ENCODE results near the gene ABCD1. TPM values are rescaled to one million over a fixed set of nuclear protein-coding genes. Genes with fewer than 3 reads are reported as not detected.

ABCD1 gene
- polyA plus RNA-seq, 1 donor from 2014 or later = 3.6 TPM

- Histone ChIP-seq H3K27ac (ENCODE audit: low read length) (peak overlapping the region; percentile 83), H3K27me3 (ENCODE audit: insufficient read depth, low read depth, low read length) (no peaks in the 10 kb centered on the region), H4K20me1 (ENCODE audit: insufficient read depth) (peaks cover 4% of the 10 kb centered on the region), H3K9ac (ENCODE audit: low read length) (peak overlapping the region; percentile 85), H3K9me2 (ENCODE audit: insufficient read depth, low read length) (no peaks in the 10 kb centered on the region), H3F3A (ENCODE audit: insufficient read depth, low read length, poor library complexity, severe bottlenecking) (no peaks in the 10 kb centered on the region), H2AFZ (ENCODE audit: low read depth, low read length) (no peak overlapping the region), H3K36me3 (ENCODE audit: insufficient read depth, low read length) (no peaks in the 10 kb centered on the region), H3K79me2 (replicated peaks; ENCODE audit: insufficient read depth, low read length) (peaks cover 9% of the 10 kb centered on the region), H3K4me3 (ENCODE audit: low read length) (no peak overlapping the region), H3K9me3 (ENCODE audit: low read length) (no peaks in the 10 kb centered on the region), H3K4me2 (ENCODE audit: low read length) (no peak overlapping the region)
- TF ChIP-seq SMC3 (conservative IDR thresholded peaks at IDR 0.05; ENCODE audit: poor library complexity) (no peak), EP300 (conservative IDR thresholded peaks at IDR 0.05; ENCODE audit: poor library complexity, severe bottlenecking) (no peak), TAF1 (IDR thresholded peaks at IDR 0.05; ENCODE audit: low read depth) (no peak), POLR2AphosphoS5 (IDR thresholded peaks at IDR 0.05) (no peak), EZH2 (IDR thresholded peaks at IDR 0.05; ENCODE audit: borderline replicate concordance, insufficient read depth, low read length, poor library complexity, severe bottlenecking) (no peak), RAD21 (conservative IDR thresholded peaks at IDR 0.05) (no peak), CTCF (IDR thresholded peaks at IDR 0.05; ENCODE audit: poor library complexity, severe bottlenecking) (no peak), MXI1 (conservative IDR thresholded peaks at IDR 0.05; ENCODE audit: poor library complexity, severe bottlenecking) (no peak)
- TF ChIP-seq, protein P1, sequence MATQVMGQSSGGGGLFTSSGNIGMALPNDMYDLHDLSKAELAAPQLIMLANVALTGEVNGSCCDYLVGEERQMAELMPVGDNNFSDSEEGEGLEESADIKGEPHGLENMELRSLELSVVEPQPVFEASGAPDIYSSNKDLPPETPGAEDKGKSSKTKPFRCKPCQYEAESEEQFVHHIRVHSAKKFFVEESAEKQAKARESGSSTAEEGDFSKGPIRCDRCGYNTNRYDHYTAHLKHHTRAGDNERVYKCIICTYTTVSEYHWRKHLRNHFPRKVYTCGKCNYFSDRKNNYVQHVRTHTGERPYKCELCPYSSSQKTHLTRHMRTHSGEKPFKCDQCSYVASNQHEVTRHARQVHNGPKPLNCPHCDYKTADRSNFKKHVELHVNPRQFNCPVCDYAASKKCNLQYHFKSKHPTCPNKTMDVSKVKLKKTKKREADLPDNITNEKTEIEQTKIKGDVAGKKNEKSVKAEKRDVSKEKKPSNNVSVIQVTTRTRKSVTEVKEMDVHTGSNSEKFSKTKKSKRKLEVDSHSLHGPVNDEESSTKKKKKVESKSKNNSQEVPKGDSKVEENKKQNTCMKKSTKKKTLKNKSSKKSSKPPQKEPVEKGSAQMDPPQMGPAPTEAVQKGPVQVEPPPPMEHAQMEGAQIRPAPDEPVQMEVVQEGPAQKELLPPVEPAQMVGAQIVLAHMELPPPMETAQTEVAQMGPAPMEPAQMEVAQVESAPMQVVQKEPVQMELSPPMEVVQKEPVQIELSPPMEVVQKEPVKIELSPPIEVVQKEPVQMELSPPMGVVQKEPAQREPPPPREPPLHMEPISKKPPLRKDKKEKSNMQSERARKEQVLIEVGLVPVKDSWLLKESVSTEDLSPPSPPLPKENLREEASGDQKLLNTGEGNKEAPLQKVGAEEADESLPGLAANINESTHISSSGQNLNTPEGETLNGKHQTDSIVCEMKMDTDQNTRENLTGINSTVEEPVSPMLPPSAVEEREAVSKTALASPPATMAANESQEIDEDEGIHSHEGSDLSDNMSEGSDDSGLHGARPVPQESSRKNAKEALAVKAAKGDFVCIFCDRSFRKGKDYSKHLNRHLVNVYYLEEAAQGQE (IDR thresholded peaks at IDR 0.05; ENCODE audit: borderline replicate concordance) = no peak
Measured at GRCh38 chrX:153685751-153686696, 38.6 kb upstream of the ABCD1 start.

DNA sequence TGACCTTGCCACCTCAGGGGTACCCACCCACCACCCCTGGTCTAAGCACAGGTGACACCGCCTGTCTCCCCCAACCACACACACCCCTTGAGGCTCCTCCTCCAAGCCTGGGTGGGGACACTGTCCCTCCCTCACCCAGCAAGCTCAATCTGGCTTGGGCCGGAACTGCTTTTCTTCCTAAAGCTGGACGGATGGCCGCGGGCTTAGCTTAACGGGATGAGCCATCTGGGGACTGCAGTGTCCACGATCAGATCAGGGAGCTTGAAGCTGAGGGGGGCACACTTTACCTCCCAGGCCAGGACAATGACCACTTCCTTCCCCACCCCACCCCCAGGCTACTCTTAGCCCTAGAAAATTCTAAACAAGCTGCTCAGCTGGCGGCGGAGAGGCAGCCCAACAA lies 37.9 kb upstream of the ABCD1 start:
- Histone ChIP-seq H2AFZ (ENCODE audit: low read depth, low read length) (no peak overlapping the region), H3K9me2 (ENCODE audit: insufficient read depth, low read length) (no peaks in the 10 kb centered on the region), H3K27ac (ENCODE audit: low read length) (peak overlapping the region; percentile 83), H3K27me3 (ENCODE audit: insufficient read depth, low read depth, low read length) (no peaks in the 10 kb centered on the region), H3K9me3 (ENCODE audit: low read length) (no peaks in the 10 kb centered on the region), H3F3A (ENCODE audit: insufficient read depth, low read length, poor library complexity, severe bottlenecking) (no peaks in the 10 kb centered on the region), H3K4me2 (ENCODE audit: low read length) (no peak overlapping the region), H4K20me1 (ENCODE audit: insufficient read depth) (peaks cover 4% of the 10 kb centered on the region), H3K9ac (ENCODE audit: low read length) (peak overlapping the region; percentile 85), H3K36me3 (ENCODE audit: insufficient read depth, low read length) (no peaks in the 10 kb centered on the region), H3K79me2 (replicated peaks; ENCODE audit: insufficient read depth, low read length) (peaks cover 9% of the 10 kb centered on the region), H3K4me3 (ENCODE audit: low read length) (peak overlapping the region; percentile 67)
- no peak for TF ChIP-seq RAD21 (conservative IDR thresholded peaks at IDR 0.05)
- TF ChIP-seq CTCF (IDR thresholded peaks at IDR 0.05; ENCODE audit: poor library complexity, severe bottlenecking) = no peak
- TF ChIP-seq SMC3 (conservative IDR thresholded peaks at IDR 0.05; ENCODE audit: poor library complexity) = no peak
- TF ChIP-seq POLR2AphosphoS5 (IDR thresholded peaks at IDR 0.05) = no peak
- TF ChIP-seq EZH2 (IDR thresholded peaks at IDR 0.05; ENCODE audit: borderline replicate concordance, insufficient read depth, low read length, poor library complexity, severe bottlenecking) = no peak
- TF ChIP-seq, protein P1 (IDR thresholded peaks at IDR 0.05; ENCODE audit: borderline replicate concordance) = no peak
- TF ChIP-seq MXI1 (conservative IDR thresholded peaks at IDR 0.05; ENCODE audit: poor library complexity, severe bottlenecking) = no peak
- no peak for TF ChIP-seq TAF1 (IDR thresholded peaks at IDR 0.05; ENCODE audit: low read depth)
- TF ChIP-seq EP300 (conservative IDR thresholded peaks at IDR 0.05; ENCODE audit: poor library complexity, severe bottlenecking) = no peak

Data from neural cell (in vitro differentiated cells).